ENCODE results near the gene CACNA2D4. TPM values are rescaled to one million over a fixed set of nuclear protein-coding genes. Genes with fewer than 3 reads are reported as not detected.
"Not testable (repeated sequence)": the region's sequence is repeated elsewhere in the genome, so short reads cannot be mapped to it uniquely, and the experiment has no call there.

Gene CACNA2D4
- total and polyA plus RNA-seq, 11 donors, result 0.10 to 9.0 (median 1.2) TPM

DNA sequence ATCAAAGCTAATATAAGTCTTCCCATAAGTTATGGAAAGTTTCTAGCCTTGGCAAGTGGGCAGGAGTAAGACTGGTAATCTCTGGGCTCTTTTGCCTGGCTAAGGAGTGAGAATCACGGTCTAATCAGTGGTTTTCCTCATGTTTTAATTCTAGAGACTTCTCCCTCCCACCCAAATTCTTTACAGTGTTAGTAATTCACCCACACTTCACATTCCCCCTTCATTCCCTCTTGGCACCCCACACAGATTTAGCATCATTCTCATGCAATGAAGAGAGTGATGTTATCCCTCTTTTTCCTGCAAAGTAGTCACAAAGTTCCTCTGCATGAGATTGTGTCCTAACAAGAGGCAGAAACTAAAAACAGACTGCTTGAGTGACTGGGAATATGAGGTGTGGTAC is 28.6 kb upstream of the CACNA2D4 start:
- Histone ChIP-seq H3K4me1 (peaks cover 0 to 10% (median 0%) of the 10 kb centered on the region in 12 donors), H3K36me3 (peaks cover 0 to 79% (median 55%) of the 10 kb centered on the region in 9 donors), H3K4me3 (no peak overlapping the region), H3K27me3 (no peaks in the 10 kb centered on the region), H3K27ac (peak overlapping the region in 2 of 12 donors; percentile 9 to 83), H3K9me3 (peaks cover 0 to 2% (median 0%) of the 10 kb centered on the region in 12 donors)
- TF ChIP-seq, protein P1, sequence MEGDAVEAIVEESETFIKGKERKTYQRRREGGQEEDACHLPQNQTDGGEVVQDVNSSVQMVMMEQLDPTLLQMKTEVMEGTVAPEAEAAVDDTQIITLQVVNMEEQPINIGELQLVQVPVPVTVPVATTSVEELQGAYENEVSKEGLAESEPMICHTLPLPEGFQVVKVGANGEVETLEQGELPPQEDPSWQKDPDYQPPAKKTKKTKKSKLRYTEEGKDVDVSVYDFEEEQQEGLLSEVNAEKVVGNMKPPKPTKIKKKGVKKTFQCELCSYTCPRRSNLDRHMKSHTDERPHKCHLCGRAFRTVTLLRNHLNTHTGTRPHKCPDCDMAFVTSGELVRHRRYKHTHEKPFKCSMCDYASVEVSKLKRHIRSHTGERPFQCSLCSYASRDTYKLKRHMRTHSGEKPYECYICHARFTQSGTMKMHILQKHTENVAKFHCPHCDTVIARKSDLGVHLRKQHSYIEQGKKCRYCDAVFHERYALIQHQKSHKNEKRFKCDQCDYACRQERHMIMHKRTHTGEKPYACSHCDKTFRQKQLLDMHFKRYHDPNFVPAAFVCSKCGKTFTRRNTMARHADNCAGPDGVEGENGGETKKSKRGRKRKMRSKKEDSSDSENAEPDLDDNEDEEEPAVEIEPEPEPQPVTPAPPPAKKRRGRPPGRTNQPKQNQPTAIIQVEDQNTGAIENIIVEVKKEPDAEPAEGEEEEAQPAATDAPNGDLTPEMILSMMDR (IDR thresholded peaks at IDR 0.05), result no peak
- TF ChIP-seq POLR2A (IDR thresholded peaks at IDR 0.05), result no peak
- no peak for DNase-seq
- intact Hi-C loops (cut with DNase I), result no loop called here
- ATAC-seq, result peak in 1 of 4 donors; percentile 28
- WGBS, 4 donors, result 43 to 75% (median 69%) methylated on average over 1 of the region's 1 CpG

- TF ChIP-seq, protein P1 (IDR thresholded peaks at IDR 0.05), result no peak
- TF ChIP-seq POLR2A (IDR thresholded peaks at IDR 0.05), result no peak
- intact Hi-C loops (cut with DNase I), result no loop called here
- DNase-seq (no peak), ATAC-seq (no peak)
- Histone ChIP-seq H3K36me3 (peaks cover 0 to 74% (median 49%) of the 10 kb centered on the region in 9 donors), H3K9me3 (peaks cover 0 to 2% (median 0%) of the 10 kb centered on the region in 12 donors), H3K27ac (peak overlapping the region in 2 of 12 donors; percentile 9 to 83), H3K27me3 (no peaks in the 10 kb centered on the region), H3K4me3 (no peak overlapping the region), H3K4me1 (peaks cover 0 to 10% (median 0%) of the 10 kb centered on the region in 12 donors)
- 84 to 89% (median 86%) methylated on average over 3 of the region's 3 CpGs for WGBS, 4 donors
Measured at GRCh38 chr12:1946296-1946695, 27.8 kb upstream of the CACNA2D4 start.

- ATAC-seq; H3K9me3 ChIP-seq; DNase-seq; H3K27me3 ChIP-seq; H3K4me3 ChIP-seq; intact Hi-C loops (cut with DNase I); H3K4me1 ChIP-seq: not testable (repeated sequence)
- Histone ChIP-seq H3K27ac (peak overlapping the region in 1 of 12 donors; percentile 83), H3K36me3 (peaks cover 0 to 72% (median 51%) of the 10 kb centered on the region in 9 donors)
- 90 to 95% (median 94%) methylated on average over 5 of the region's 5 CpGs for WGBS, 4 donors
Measured at GRCh38 chr12:1945502-1945901, 27.1 kb upstream of the CACNA2D4 start.

- H3K27ac ChIP-seq, result peak overlapping the region in 2 of 12 donors; percentile 18 to 78
- H3K9me3 ChIP-seq, result peaks cover 0 to 2% (median 0%) of the 10 kb centered on the region in 12 donors
- ATAC-seq (peak; percentile 72 to 84 (median 78)), DNase-seq (peak; percentile 81 to 92 (median 84))
- peak overlapping the region in 2 of 12 donors; percentile 10 to 25 for H3K4me3 ChIP-seq
- H3K4me1 ChIP-seq, result peaks cover 0 to 29% (median 8%) of the 10 kb centered on the region in 12 donors
- intact Hi-C loops (cut with DNase I), result loop anchor here (1.0 to 5.0 kb wide), 8 partner anchors 139 to 308 kb away; no protein-coding TSS in a partner anchor
- H3K27me3 ChIP-seq, result no peaks in the 10 kb centered on the region
- peaks cover 0 to 46% (median 11%) of the 10 kb centered on the region in 9 donors for H3K36me3 ChIP-seq
- 28 to 33% (median 32%) methylated on average over 16 of the region's 16 CpGs for WGBS, 4 donors
- TF ChIP-seq, protein P1 (IDR thresholded peaks at IDR 0.05), result peak in 11 of 12 donors; percentile 92 to 99 (median 97)
- no peak for TF ChIP-seq POLR2A (IDR thresholded peaks at IDR 0.05)
Measured at GRCh38 chr12:1939801-1940607, 21.6 kb upstream of the CACNA2D4 start.

Data from heart left ventricle (tissue), 16 donors.